HuH-7.5 (cell line): ENCODE data around the gene PIEZO2.
"Not testable (repeated sequence)": the region's sequence is repeated elsewhere in the genome, so short reads cannot be mapped to it uniquely, and the experiment has no call there.

ENCODE experiments used
- DNase-seq: peaks from one replicate; pipeline ENCODE4 v3.0.0; 2011; ENCODE audit warnings: low spot score

The PIEZO2 gene

DNA sequence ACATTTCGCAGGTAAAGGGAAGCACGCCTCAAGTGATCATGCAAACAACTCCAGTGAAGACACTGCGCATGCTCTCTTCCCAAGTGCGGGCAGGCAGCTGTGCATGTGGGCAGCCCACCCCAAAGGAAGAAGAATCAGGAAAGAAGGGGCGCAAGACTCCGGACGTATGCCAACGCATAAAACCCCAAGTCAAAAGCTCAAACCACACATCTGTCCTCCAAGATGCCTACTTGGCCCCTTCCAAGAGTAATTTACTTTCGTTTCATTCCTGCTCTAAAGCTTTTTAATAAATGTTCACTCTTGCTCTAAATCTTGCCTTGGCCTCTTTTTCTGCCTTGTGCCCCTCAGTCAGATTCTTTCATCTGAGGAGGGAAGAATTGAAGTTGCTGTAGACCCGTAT is 254.9 kb downstream of the PIEZO2 start:
- DNase-seq = no peak

DNA sequence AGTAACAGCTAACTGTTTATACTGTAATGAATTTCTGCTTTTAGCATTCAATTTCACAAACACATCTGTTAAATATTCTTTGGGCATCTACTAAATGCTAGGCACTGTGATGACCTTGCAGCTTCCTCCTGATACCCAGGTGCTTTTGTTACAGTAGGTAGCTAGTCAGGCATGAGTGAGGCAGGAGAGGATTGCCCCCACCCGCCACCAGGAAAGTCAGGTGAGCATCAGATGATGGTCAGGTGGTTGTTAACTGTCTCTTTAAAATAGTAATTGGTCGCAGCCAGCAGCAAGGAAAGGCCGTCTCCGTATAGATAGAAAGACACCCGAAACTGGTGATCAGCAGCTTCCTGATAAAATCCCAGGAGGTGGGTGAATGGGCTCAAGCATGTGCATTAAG is 255.6 kb downstream of the PIEZO2 start:
- DNase-seq = no peak

DNA sequence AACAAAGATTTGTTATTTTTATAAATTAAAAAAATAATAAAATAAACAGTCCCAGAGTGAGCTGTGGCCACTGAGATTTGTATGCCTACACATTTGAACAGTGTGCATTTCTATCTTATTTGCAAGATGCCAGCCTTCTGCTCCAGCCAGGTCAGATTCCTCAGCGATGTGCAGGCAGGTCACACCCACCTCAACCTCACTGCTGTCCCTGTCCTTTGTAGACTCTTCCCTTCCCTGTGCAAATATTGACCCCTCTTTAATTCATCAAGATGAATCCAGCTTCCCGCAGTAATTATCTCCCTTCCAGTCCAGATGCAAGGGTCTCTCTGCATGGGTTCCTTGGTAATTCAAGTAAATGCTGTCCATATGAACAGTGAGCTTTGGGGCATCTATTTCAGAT is 256.2 kb downstream of the PIEZO2 start:
- no peak for DNase-seq

DNA sequence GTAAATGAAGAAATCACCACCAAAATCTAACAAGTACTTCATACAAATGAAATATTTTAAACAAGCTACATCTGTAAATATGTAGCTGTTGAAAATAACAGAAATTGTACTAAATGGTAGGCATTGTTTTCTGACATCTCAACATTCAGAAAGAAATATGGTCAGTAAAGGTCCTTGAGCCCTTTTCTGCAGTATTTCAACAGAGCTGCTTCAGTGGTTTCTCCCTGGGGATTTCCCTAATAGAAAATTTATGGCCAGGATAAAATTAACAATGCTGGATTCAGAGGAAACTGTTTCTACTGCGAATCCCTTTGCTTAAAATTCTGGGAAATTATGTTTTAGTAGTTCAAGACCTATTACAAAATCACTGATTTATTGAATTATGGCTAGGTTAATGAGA is 256.6 kb downstream of the PIEZO2 start:
- DNase-seq = no peak

DNA sequence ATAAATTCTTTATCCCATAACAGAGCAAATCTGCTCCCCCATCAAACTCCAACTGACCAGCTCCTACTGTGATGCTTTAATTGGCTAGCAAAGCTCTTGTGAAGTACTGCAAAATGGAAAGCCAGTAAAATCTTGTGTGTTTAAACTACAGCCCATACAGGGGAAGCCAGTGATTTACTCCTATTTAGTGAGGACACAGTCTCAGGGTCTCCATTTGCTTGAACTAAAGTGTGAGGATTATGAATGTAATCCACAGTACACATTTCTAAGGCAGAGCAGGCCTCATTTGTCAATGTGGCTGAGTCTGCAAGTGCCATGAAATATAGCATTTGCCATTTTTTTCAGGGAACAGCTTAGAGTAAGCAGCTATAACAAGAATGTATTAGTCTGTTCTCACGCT is 259.3 kb downstream of the PIEZO2 start:
- no peak for DNase-seq

DNA sequence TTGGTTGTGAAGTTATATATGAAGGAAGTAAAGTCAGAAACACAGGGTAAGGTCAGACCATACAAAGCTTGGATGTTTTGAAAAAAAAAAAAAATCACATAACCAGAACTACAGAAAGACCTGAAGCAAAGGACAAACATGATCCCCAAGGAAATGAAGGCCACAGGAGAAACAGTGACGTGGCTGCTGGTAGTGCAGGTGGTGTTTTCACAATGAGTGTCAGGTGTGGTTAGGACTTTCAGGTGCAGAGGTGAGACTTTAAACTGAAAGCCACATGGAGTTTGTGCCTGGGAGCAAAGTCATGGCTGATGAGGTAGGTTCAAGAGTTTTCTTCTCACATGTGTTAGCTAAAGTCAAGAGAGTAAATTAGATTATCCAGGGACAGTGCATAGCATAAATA is 270.7 kb downstream of the PIEZO2 start:
- no peak for DNase-seq

DNA sequence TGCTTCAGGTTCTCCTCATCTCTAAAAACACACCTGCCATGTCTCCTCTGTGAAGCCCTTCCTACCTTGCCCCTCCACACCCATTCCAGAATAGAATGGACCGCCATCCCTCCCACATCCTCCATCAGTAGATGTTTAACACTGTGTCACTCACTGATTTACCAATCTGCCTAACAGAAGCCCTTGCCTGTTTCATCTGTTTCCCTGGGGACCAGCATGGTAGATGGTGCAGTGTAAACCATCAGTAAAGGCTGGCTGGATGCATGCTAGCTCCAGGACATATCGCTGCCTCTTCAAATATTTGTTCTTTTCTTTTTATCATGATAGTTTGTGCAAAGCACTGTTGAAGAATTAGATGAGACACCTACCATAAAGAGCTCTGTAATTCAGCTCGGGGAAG is 271.4 kb downstream of the PIEZO2 start:
- DNase-seq = no peak

DNA sequence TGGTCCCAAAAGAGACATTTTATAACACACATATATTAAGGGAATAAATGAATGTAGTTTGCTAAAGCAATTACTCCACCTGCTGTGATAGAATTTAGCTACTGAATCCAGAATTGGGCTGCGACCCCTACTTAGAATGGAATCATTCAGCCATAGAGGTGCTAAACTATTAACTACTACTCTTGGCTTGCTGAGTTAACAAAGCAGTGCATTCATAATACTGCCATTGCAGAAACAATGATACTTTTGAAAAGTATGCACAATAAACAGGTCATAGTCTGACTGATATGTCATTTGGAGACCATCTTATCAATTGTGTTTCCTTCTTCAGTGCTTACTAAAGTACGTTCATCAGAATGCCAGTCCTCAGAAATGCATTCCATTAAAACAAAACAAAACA is 273.6 kb downstream of the PIEZO2 start:
- DNase-seq = no peak

DNA sequence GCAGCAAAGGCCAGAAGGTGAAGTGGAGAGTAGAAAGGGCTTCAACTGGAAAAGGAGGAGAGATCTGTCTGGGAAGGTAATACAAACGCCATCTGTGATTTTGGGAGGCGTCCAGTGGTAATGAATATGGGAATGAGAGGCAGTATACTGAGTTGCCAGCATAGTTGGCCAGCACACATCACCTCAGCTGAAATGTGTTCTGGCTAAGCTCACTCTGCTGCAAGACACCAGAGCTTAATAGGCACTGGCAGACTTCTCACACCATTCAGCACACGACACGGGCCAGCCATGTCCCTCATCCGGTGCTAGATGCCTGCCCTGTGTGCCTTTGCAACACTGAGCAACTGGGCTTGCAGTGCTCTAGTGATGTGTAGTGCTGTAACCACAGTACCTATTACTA is 277.1 kb downstream of the PIEZO2 start:
- no peak for DNase-seq

DNA sequence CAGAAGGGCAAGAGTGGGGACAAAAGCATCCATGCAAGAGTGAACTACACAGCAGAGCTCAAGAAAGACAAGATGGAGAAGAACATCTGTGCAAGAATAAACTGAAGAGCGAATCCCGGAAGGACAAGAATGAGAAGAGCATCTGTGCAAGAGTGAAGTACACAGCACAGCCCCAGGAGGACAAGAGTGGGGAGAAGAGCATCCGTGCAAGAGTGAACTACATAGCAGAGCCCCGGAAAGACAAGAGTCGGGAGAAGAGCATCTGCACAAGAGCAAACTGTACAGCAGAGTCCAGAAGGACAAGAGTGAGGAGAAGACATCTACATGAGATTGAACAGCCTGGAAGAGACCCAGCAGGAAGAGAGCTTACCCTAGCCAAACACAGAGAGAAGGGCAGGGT is 284.6 kb downstream of the PIEZO2 start:
- DNase-seq = no peak

DNA sequence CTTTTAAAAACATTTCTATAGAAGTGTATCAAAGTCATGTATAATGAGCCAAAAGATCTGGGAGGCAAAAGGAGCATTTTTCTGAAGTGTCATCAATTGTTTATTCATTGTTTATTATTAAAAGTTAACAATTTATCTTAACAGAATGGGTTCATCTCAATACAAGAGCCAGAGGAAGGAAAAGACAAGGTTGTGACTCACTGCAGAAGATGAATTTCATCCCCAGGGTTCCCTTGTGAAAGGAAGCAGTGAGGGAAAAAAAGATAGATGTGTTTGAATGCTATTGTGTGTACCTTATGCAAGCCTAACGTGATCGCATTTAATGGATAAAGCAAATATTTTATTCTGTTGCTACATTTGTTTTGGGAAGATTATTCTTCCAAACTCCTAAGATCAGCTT is 286.3 kb downstream of the PIEZO2 start:
- DNase-seq = no peak

DNA sequence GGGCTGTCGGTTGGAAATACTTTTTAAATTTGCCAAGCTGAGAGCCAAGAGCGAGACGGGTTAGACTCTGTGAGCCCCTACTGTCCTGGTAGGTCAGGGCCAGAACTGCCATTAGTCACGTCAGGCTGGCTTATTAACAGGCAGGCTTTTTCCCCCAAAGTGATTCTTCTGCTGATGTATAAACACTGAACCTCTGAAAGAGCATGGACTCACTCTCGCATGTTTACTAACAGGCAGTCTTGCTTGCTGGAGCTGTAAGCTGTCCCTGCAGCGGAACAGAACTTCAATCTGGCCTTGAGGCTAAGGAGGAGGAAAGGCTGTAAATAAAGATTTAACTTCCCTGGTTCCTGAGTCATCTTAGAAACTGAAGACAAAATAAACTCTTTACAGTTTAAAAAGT is 288.4 kb downstream of the PIEZO2 start:
- DNase-seq = no peak

DNA sequence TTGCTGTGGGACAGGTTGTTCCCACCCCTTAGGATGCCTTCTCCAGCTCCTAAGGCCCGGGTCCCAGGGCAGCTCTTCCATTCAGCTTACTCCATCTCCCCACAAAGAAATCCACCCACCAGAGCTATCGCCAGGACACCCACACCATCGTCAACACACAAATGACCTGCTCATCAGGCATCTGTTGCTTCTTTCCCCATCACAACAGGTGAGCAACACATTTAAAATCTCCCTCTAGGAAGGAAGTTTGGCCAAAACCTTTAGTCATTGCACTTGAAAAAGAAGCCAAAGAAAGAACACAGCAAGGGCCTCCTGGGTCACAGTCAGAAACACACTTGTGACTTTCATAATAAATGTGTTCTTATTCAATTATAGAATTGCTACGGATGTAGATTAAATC is 289.0 kb downstream of the PIEZO2 start:
- DNase-seq = no peak

DNA sequence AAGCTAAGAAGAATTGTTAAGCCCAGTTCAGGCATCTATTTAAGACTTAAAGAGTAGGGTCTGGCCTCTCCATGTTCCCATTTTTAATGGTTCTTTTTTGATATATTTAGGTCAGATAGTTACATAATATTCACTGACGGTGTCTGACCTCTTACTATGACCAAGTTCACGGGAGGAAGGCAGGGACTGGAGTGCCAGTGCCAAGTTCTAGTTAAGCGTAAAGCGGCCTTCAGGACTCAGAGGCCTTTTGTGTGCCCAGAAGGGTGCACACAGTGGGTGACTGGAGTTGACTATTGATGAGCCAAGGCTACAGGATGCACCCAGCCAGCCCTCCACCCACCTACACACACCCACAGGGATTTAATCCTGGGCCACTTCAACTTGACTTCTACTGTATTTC is 290.9 kb downstream of the PIEZO2 start:
- DNase-seq = no peak

DNA sequence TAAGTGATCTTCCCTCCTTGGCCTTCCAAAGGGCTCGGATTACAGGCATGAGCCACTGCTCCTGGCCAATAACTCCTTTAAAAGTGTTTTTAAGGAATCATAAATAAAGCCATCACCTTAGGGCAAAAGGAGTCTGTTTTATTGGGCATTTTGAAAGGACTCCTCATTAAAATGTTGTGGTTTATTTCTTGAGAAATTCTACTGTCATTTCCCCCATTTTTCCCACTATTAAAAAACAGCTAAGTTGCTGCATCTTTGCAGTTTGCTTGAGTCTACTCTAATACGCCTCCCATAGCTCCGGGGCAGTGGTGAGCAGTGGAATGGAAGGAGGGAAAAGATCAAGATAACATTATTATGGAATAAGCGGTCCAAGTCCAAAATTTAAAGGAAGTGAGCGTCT is 293.2 kb downstream of the PIEZO2 start:
- DNase-seq = no peak

DNA sequence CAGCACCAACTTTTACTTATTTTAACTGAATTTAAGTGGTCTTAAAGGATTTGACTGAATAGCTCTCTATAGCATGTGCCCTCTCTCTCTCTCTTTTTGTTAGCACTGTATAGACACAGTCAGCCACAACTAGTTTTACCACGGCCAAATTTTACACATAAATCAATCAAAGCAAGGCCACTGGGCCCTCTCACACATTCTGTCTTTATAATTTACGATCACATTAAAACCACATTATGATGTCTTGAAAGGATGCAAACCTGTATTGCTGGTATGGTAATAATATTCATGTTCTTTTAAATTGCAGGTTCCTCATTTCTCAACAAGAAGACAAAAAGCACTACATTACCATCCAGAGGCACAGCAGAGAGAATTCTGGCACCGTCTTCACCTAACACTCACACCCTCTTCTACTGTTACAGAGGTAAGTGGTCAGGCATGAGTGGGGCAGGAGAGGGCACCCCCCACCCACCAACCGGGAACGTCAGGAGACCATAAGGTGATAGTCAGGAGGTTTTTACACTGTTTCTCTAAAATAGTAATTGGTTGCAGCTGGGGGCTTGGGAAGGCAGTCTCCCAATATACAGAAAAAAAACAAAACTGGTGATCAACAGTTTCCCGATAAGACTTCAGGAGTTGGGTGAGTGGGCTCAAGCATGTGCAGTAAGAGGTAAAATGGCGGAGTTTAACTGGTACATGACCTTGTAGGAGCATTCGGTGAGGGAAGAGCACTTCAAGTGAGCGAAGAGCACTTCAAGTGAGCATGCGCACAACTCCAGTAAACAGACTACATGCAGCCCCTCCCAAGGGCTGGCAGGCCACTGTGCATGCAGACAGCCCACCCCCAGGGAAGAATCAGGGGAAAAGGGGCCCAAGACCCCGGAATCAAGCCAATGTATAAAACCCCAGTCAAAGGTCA is 296.7 kb downstream of the PIEZO2 start:
- no peak for DNase-seq

DNA sequence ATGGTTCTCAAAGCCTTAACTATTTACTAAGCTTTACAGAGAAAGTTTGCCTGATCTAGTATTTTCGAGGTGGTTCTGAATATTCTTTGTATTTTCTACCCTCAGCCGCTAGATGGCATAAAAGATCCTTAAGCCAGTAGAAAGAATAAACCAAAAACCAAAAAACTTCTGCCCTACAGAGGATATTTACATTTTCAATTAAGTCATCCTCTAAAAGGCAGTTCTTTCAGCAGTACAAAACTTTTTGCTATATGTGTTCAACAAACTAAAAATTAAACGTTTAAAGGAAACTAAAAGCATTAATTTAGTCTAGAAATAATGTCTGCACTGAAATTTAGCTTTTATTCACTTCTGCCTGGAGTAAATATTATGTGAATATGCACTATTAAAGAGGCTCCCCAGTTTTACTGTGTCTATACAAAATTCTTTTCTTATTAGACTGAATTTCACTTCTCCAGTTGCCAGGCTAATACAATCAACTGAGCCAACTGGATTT is 297.5 kb downstream of the PIEZO2 start:
- DNase-seq = peak; percentile 19

DNA sequence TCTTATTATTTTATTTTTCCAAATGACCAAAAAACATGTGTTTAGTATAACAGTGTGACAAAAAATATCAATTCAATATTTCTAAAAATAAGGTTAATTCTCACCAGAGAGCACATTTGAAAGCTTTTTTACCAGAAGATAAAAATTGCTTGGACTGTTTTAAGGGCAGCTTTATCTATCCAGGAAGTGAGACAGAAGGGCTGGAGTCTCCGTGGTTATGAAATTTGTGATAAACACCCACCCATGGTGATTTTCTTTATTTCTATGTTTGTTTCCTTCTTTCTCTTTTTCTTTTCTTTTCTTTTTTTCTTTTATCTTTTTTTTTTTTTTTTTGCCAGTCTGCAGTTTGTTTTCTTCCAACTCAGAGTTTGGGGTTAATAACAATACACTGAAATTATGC is 298.5 kb downstream of the PIEZO2 start:
- no peak for DNase-seq

DNA sequence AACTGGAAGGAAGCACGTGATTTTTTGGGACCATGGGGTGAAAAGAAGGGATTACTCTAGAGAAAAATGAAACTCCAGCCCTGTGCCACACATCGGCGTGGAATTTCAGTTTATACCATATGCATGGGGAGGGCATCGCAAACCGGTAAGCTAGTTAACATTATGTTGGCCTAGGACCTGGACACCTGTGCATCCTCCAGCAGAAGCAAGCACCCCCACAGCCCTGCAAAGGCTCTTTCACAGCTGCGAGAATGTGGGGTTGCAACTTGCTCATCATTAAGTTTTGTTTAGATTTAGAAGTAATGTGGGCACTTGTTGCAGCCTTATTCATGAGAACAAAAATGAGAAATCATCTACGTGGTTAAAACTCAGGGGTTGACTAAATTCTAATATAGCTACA is 299.2 kb downstream of the PIEZO2 start:
- no peak for DNase-seq

DNA sequence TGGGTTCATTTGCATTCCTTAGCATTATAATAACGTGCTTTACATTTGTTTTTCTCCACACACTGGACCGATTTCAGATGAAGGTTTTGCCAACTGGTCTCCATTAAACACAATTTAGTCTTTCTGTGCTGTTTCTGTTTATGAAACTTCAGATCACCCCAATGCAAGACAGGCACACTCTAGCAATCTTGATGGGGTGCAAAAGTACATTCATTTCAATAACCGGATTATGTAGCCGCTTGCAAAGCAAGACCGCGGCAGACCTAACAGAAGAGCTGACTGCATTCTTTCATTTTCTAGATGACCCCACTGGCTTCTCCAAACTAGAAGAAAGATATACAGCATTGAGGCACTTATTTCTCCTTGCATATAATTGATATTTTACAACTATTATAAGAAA is 301.5 kb downstream of the PIEZO2 start:
- DNase-seq = no peak

DNA sequence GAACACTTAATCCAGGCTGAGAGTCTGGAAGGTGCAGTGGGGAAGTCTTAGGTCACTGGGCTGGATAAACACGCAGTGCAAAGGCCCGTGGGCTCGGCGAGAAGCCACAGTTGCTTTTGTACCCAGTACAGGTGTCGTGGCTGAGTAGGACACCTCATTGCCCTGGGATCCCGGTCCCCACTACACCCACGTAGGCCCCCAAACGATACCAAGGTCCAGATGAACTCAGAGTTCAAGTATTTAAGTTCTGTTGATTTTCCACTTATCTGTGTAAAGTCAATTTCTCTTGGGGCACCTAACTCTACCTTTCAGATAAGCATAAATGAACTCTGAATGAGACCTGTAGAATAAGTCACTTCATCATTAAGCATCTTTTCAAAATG is 302.0 kb downstream of the PIEZO2 start:
- DNase-seq = no peak

DNA sequence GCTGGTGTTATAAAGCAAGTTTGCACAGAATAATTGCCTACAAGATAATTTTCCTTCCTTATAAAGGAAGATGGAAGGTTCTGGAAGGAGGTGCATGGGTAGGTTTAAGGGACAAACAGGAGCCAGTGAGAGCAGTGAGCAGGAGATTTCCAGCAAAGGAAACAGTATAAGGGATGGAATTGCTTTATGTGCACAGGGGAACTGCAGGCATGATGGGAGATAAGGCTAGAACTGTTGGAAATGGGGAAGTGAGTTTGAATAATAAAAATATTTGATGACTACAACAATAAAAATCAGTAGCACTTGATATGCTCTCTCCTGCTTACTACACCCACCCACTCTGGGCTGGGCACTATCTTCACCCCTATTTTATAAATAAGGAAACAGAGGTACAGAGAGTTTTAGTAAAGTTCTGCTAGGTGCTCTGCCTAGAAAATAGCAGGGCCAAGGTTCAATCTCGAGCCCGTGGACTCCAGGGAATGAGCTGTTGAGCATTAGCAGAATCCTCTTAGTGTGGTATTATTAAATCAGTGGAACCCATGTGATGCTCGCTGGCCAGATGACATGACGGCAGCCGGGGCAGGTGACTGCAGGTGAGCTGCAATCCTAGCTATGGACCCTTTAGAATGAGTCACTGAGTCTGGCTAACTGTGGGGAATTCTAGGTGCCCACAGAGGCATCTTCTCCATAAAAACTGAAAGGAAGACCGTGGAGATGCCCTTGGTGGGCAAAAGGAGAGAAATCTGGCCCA is 302.5 kb downstream of the PIEZO2 start:
- DNase-seq = no peak

DNA sequence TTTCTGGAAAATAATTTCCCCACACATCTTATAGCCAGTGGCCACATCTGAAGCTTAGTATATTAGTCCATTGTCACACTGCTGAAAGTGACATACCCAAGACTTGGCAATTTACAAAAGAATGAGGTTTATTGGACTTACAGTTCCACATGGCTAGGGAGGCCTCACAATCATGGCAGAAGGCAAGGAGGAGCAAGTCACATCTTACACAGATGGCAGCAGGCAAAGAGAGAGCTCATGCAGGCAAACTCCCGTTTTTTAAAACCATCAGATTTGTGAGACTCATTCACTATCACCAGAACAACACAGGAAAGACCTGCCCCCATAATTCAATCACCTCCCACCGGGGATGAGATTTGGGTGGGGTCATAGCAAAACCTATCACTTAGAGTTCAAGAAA is 303.3 kb downstream of the PIEZO2 start:
- not testable (repeated sequence) for DNase-seq
